HL-60/S4 treated with retinoic acid at 250 ng/mL for 4 days and 3 days (cell line): Measurements from ENCODE around the gene ABHD14A.
"Not testable (repeated sequence)": the region's sequence is repeated elsewhere in the genome, so short reads cannot be mapped to it uniquely, and the experiment has no call there.

Experiments
- in situ Hi-C: fragments of 300-500 bp; cut with MboI; formaldehyde crosslinking; loops from 2 replicates; pipeline ENCODE4 v1.7.0; 2022; ENCODE audit warnings: low sequenced_read_pairs

ABHD14A gene

GRCh38 chr3:51993657-51994056, 18.8 kb downstream of the ABHD14A start:
- in situ Hi-C loops, result not testable (repeated sequence)

- in situ Hi-C loops, result no loop called here
Measured at GRCh38 chr3:51994530-51994929, 19.7 kb downstream of the ABHD14A start.

GRCh38 chr3:51995346-51996163, 20.7 kb downstream of the ABHD14A start, which contains the start of gene RPL29:
TSS of gene RPL29 (minus strand) at chr3:51995895. CDS start at chr3:51995461, 434 bp downstream.
- in situ Hi-C loops, result no loop called here

GRCh38 chr3:51997172-51997571, 22.3 kb downstream of the ABHD14A start:
- in situ Hi-C loops, result no loop called here

- in situ Hi-C loops, result no loop called here
Measured at GRCh38 chr3:51997935-51998596, 23.2 kb downstream of the ABHD14A start.

- in situ Hi-C loops, result no loop called here
Measured at GRCh38 chr3:51998774-51999173, 23.9 kb downstream of the ABHD14A start.

- in situ Hi-C loops, result no loop called here
Measured at GRCh38 chr3:51999846-52000245, 25.0 kb downstream of the ABHD14A start.

GRCh38 chr3:52001443-52001974, 26.6 kb downstream of the ABHD14A start:
- in situ Hi-C loops, result no loop called here

GRCh38 chr3:52002748-52003147, 27.9 kb downstream of the ABHD14A start:
- in situ Hi-C loops, result no loop called here

GRCh38 chr3:52004163-52004787, 29.4 kb downstream of the ABHD14A start:
- in situ Hi-C loops, result no loop called here

GRCh38 chr3:52004906-52005395, 30.1 kb downstream of the ABHD14A start:
- in situ Hi-C loops, result no loop called here

- in situ Hi-C loops, result no loop called here
Measured at GRCh38 chr3:52005571-52005986, 30.7 kb downstream of the ABHD14A start.

GRCh38 chr3:52006017-52006819, 31.4 kb downstream of the ABHD14A start:
- in situ Hi-C loops, result no loop called here

GRCh38 chr3:52006820-52007133, 31.9 kb downstream of the ABHD14A start:
- in situ Hi-C loops, result no loop called here

- in situ Hi-C loops, result no loop called here
Measured at GRCh38 chr3:52007291-52007690, 32.4 kb downstream of the ABHD14A start.

GRCh38 chr3:52010431-52010830, 35.6 kb downstream of the ABHD14A start:
- in situ Hi-C loops, result loop anchor here (10.0 kb wide), 1 partner anchor 114 kb away; no protein-coding TSS in a partner anchor

- in situ Hi-C loops, result loop anchor here (10.0 kb wide), 1 partner anchor 112 kb away; no protein-coding TSS in a partner anchor
Measured at GRCh38 chr3:52012699-52013098, 37.8 kb downstream of the ABHD14A start.

GRCh38 chr3:52013802-52014598, 39.1 kb downstream of the ABHD14A start:
- in situ Hi-C loops, result loop anchor here (10.0 kb wide), 1 partner anchor 111 kb away; no protein-coding TSS in a partner anchor

GRCh38 chr3:52014613-52015012, 39.7 kb downstream of the ABHD14A start:
- in situ Hi-C loops, result loop anchor here (10.0 kb wide), 1 partner anchor 110 kb away; no protein-coding TSS in a partner anchor
